Tracheal epithelial cell (primary cell): ENCODE data around the gene PKIG. TPM values are rescaled to one million over a fixed set of nuclear protein-coding genes. Genes with fewer than 3 reads are reported as not detected.

ENCODE experiments used
- total RNA-seq: library from RNA; depleted of rRNA; stranded (reverse); fragments of >200 nt; gene quantifications from 2 replicates; pipeline ENCODE4 v1.2.1, GENCODE V29; 2014

Gene PKIG
- 12.4 and 21.0 TPM in 2 replicates for total RNA-seq

DNA sequence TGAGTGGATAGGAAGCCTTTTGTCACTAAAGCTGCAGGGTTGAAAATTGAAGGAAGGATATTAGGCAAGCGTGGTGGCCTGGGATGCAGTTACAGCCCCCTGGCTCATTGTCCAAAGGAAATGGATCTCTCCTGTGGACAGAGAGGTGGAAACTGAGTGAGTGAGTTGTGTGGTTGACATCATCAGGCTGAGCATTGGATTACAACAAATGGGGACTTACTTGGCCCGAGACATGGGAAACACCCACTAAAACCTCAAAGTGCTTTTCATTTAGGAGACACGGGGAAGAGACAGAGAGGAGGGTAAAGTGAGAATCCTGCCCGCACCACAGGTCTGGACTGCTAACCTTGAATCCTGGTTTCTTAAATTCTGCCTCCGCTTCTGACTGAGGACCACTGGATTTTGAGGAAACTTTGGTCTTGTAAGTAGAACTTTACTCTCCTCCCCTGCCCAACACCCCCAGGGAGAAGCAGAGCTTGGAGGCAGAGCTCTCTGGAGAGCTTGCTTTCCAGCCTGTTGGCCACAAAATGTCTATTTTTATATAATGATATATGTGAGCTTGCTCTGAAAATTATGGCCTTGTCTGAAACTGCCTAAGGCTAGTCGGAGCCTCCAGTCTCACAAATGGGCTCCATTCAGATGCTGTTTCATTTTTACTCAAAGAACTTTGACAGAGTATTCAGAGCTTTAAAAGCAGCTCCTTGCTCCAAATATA, at the start of gene PKIG:
Gene PKIG, plus strand, starts transcription at position 269 of the 715 bp plus-strand sequence. CDS start 31,978 bp downstream, outside the sequence.

DNA sequence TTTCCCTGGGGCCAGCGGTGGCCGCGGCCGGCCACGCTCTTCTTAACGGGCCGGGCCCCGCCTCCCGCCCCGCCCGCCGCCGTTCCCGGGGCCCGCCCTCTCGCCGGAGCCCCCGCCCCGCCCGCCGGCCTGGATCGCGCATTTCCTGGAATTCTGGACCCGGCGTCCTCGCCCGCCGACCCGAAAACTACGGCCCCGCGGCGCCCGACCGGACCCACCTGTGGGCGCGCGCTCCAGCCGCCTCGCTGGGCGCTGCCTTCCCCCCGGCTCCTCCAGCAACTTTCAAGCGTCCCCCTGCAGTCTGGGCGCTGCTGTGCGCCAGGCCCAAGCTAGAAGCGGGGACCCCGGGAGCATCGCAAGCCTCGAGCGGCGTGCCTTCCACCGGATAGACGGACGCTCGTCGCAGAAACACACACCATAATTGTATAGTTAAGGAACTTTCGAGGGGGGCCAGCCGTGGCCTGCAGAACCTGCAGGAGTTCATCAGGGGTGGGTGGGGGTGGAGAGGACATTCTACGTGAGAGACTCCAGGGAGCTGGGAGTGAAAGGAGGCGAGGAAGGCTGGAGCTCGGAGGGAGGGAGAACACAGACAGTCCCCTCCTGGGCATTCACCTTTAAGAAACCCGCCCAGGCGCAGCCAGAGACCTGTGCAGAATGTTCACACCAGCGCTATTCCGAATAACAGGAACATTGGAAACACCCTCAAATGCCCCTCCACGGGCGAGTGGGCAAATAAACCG, 69.5 kb downstream of the PKIG start, which contains the start of gene ADA:
Gene ADA, minus strand, starts transcription at position 16 of the 740 bp plus-strand sequence. CDS start 92 bp downstream, outside the sequence.

Other genes starting within 250 kb of the PKIG start
- not detected in 2 replicates for gene R3HDML, start 245.5 kb upstream of the PKIG start, total RNA-seq
- gene HNF4A, start 226.9 kb upstream of the PKIG start, total RNA-seq: under 0.01 TPM in 1 of 2 replicates, not detected in the other
- 14.1 and 20.2 TPM in 2 replicates for gene TTPAL, start 106.7 kb upstream of the PKIG start, total RNA-seq
- gene SERINC3, start 60.5 kb upstream of the PKIG start, total RNA-seq: 99.0 and 119 TPM in 2 replicates
- 5.3 and 21.9 TPM in 2 replicates for gene ADA, start 69.1 kb downstream of the PKIG start, total RNA-seq
- not detected in 2 replicates for gene CCN5, start 132.8 kb downstream of the PKIG start, total RNA-seq
- gene KCNK15, start 163.3 kb downstream of the PKIG start, total RNA-seq: 0.96 TPM in 1 of 2 replicates, not detected in the other
- under 0.01 TPM in 1 of 2 replicates, not detected in the other for gene RIMS4, start 228.0 kb downstream of the PKIG start, total RNA-seq